ENCODE data around the gene PPARGC1A.

The PPARGC1A gene

GRCh38 chr4:23884261-23884660 is 5.6 kb downstream of the PPARGC1A start:
- Histone ChIP-seq H3K4me3 (ENCODE audit: low read depth, low read length) (no peak overlapping the region), H3K27ac (no peak overlapping the region), H3K36me3 (replicated peaks) (no peaks in the 10 kb centered on the region), H3K27me3 (replicated peaks) (no peaks in the 10 kb centered on the region)
- no peak for DNase-seq
- in situ Hi-C loops (cut with HindIII; ENCODE audit: low pct_ligation_motif_present, low sequenced_read_pairs) = no loop called here
- no peak for TF ChIP-seq CTCF (IDR thresholded peaks at IDR 0.05; ENCODE audit: low read depth, low read length, missing control alignments)

- DNase-seq = no peak
- in situ Hi-C loops (cut with HindIII; ENCODE audit: low pct_ligation_motif_present, low sequenced_read_pairs) = no loop called here
- no peak overlapping the region for H3K27ac ChIP-seq
- TF ChIP-seq CTCF (IDR thresholded peaks at IDR 0.05; ENCODE audit: low read depth, low read length, missing control alignments) = no peak
- H3K36me3 ChIP-seq (replicated peaks) = no peaks in the 10 kb centered on the region
- no peak overlapping the region for H3K4me3 ChIP-seq (ENCODE audit: low read depth, low read length)
- H3K27me3 ChIP-seq (replicated peaks) = no peaks in the 10 kb centered on the region
Measured at GRCh38 chr4:23882976-23883531, 6.8 kb downstream of the PPARGC1A start.

GRCh38 chr4:23881674-23882337 is 8.0 kb downstream of the PPARGC1A start:
- Histone ChIP-seq H3K27me3 (replicated peaks) (no peaks in the 10 kb centered on the region), H3K4me3 (ENCODE audit: low read depth, low read length) (no peak overlapping the region), H3K27ac (no peak overlapping the region), H3K36me3 (replicated peaks) (no peaks in the 10 kb centered on the region)
- TF ChIP-seq CTCF (IDR thresholded peaks at IDR 0.05; ENCODE audit: low read depth, low read length, missing control alignments) = peak; percentile 13
- DNase-seq = no peak
- in situ Hi-C loops (cut with HindIII; ENCODE audit: low pct_ligation_motif_present, low sequenced_read_pairs) = no loop called here

- Histone ChIP-seq H3K36me3 (replicated peaks) (no peaks in the 10 kb centered on the region), H3K27me3 (replicated peaks) (no peaks in the 10 kb centered on the region), H3K4me3 (ENCODE audit: low read depth, low read length) (no peak overlapping the region), H3K27ac (no peak overlapping the region)
- in situ Hi-C loops (cut with HindIII; ENCODE audit: low pct_ligation_motif_present, low sequenced_read_pairs) = no loop called here
- TF ChIP-seq CTCF (IDR thresholded peaks at IDR 0.05; ENCODE audit: low read depth, low read length, missing control alignments) = no peak
- no peak for DNase-seq
Measured at GRCh38 chr4:23881052-23881501, 8.8 kb downstream of the PPARGC1A start.

GRCh38 chr4:23878912-23879732 is 10.7 kb downstream of the PPARGC1A start:
- DNase-seq = no peak
- H3K36me3 ChIP-seq (replicated peaks) = no peaks in the 10 kb centered on the region
- in situ Hi-C loops (cut with HindIII; ENCODE audit: low pct_ligation_motif_present, low sequenced_read_pairs) = no loop called here
- TF ChIP-seq CTCF (IDR thresholded peaks at IDR 0.05; ENCODE audit: low read depth, low read length, missing control alignments) = no peak
- H3K27me3 ChIP-seq (replicated peaks) = no peaks in the 10 kb centered on the region
- H3K4me3 ChIP-seq (ENCODE audit: low read depth, low read length) = no peak overlapping the region
- H3K27ac ChIP-seq = no peak overlapping the region
